H1 (cell line): ENCODE measurements around the gene FAM114A2. TPM values are rescaled to one million over a fixed set of nuclear protein-coding genes. Genes with fewer than 3 reads are reported as not detected.

Source experiments
- CTCF ChIA-PET: fragments of 300-600 bp; sonication (Branson Sonifier 250); formaldehyde crosslinking; loops from one replicate; lab custom pipeline; 2021; ENCODE audit not compliant: partially characterized antibody; lab: Charles Lee
- POLR2A ChIA-PET: fragments of 300-600 bp; sonication (Branson Sonifier 250); formaldehyde crosslinking; loops from one replicate; lab custom pipeline; 2021; ENCODE audit warnings: inconsistent platforms; ENCODE audit not compliant: partially characterized antibody; lab: Charles Lee
- DNase-seq, 2 experiments: peaks; one replicate each; pipeline versions ENCODE4 v3.0.0 to v3.0.0-alpha.2; 2010 to 2022; ENCODE audit warnings: low spot score in 2 of 2, low read depth in 1 of 2, mixed read lengths in 1 of 2
- FAIRE-seq: peaks from 2 replicates; lab custom pipeline; 2011; peaks lifted over from hg19 to GRCh38; lab: Jason Lieb, UNC
- H2AFZ ChIP-seq: 2 replicates; pipeline ENCODE4 v1.8.1; 2012; ENCODE audit warnings: low read length, inconsistent platforms
- H2AK5ac ChIP-seq: 2 replicates; pipeline ENCODE4 v1.6.1; 2013; ENCODE audit warnings: low read depth, low read length
- H2BK120ac ChIP-seq: replicated peaks from 2 replicates; pipeline ENCODE3; 2013; ENCODE audit warnings: low read depth, low read length, inconsistent platforms
- H2BK12ac ChIP-seq: 2 replicates; pipeline ENCODE4 v1.6.1; 2013; ENCODE audit warnings: low read depth, low read length
- H2BK15ac ChIP-seq: 2 replicates; pipeline ENCODE4 v1.6.1; 2013; ENCODE audit warnings: low read length
- H2BK20ac ChIP-seq: 2 replicates; pipeline ENCODE4 v1.6.1; 2013; ENCODE audit warnings: low read length
- H2BK5ac ChIP-seq: 2 replicates; pipeline ENCODE4 v1.6.1; 2013; ENCODE audit warnings: low read depth, low read length
- H3K14ac ChIP-seq: 2 replicates; pipeline ENCODE4 v1.6.1; 2013; ENCODE audit warnings: inconsistent platforms; ENCODE audit not compliant: insufficient read length
- H3K18ac ChIP-seq: 2 replicates; pipeline ENCODE4 v1.6.1; 2013; ENCODE audit warnings: low read length; ENCODE audit errors: extremely low read depth
- H3K23ac ChIP-seq: 2 replicates; pipeline ENCODE4 v1.6.1; 2013; ENCODE audit warnings: inconsistent platforms; ENCODE audit not compliant: insufficient read length
- H3K23me2 ChIP-seq: 2 replicates; pipeline ENCODE4 v1.6.1; 2013; ENCODE audit warnings: low read depth, low read length
- H3K27ac ChIP-seq: 2 replicates; pipeline ENCODE4 v1.6.1; 2011; ENCODE audit warnings: low read depth, low read length, inconsistent platforms
- H3K27me3 ChIP-seq, 4 experiments: replicated peaks in 1 of 4; 1 replicate in 1 of 4; 2 replicates in 3 of 4; pipeline versions ENCODE4 v1.6.1 to v1.8.1; 2011 to 2013; ENCODE audit warnings: low read length in 3 of 4, mild to moderate bottlenecking in 3 of 4, inconsistent platforms in 2 of 4, mixed read lengths in 2 of 4, moderate library complexity in 1 of 4; ENCODE audit not compliant: control insufficient read depth in 3 of 4, insufficient read depth in 3 of 4; ENCODE audit errors: extremely low read depth in 1 of 4
- H3K36me3 ChIP-seq, 4 experiments: 2 replicates each; pipeline versions ENCODE4 v1.6.1 to v1.8.1; 2011 to 2013; ENCODE audit warnings: mild to moderate bottlenecking in 4 of 4, low read length in 3 of 4, moderate library complexity in 2 of 4, control low read depth in 1 of 4, inconsistent platforms in 1 of 4; ENCODE audit not compliant: insufficient read depth in 4 of 4, control insufficient read depth in 2 of 4
- H3K4ac ChIP-seq: replicated peaks from 2 replicates; pipeline ENCODE3; 2013; ENCODE audit warnings: low read length, low read depth, mixed read lengths, inconsistent platforms; ENCODE audit not compliant: insufficient read length
- H3K4me1 ChIP-seq, 4 experiments: replicated peaks in 1 of 4; 1 replicate in 1 of 4; 2 replicates in 3 of 4; pipeline versions ENCODE4 v1.6.1 to v1.8.1; 2011 to 2013; ENCODE audit warnings: low read length in 3 of 4, inconsistent platforms in 2 of 4, mixed read lengths in 1 of 4; ENCODE audit not compliant: insufficient read depth in 4 of 4, control insufficient read depth in 3 of 4
- H3K4me2 ChIP-seq, 2 experiments: 2 replicates each; pipeline versions ENCODE4 v1.6.1 to v1.8.1; 2011 to 2013; ENCODE audit warnings: low read depth in 2 of 2, low read length in 2 of 2, control low read depth in 1 of 2, inconsistent platforms in 1 of 2, mild to moderate bottlenecking in 1 of 2; ENCODE audit not compliant: insufficient read depth in 1 of 2
- H3K4me3 ChIP-seq, 4 experiments: fragments of 200-600, 300-600 bp in 1 of 4; sonication (generic), shearing (Covaris generic), sonication (Bioruptor Twin) in 1 of 4; 2 replicates each; pipeline versions ENCODE4 v1.5.1 to v1.8.1; 2011 to 2016; ENCODE audit warnings: low read length in 4 of 4, low read depth in 3 of 4, control low read depth in 2 of 4, inconsistent platforms in 2 of 4, mild to moderate bottlenecking in 2 of 4, mixed read lengths in 1 of 4, moderate library complexity in 1 of 4; ENCODE audit not compliant: insufficient read depth in 2 of 4; ENCODE audit errors: extremely low read depth in 1 of 4
- H3K56ac ChIP-seq: replicated peaks from 2 replicates; pipeline ENCODE3; 2013; ENCODE audit warnings: low read depth, mild to moderate bottlenecking, mixed read lengths, low read length, inconsistent platforms; ENCODE audit not compliant: insufficient read length
- H3K79me1 ChIP-seq: 2 replicates; pipeline ENCODE4 v1.6.1; 2013; ENCODE audit warnings: low read depth, low read length, control low read depth
- H3K79me2 ChIP-seq, 2 experiments: 2 replicates each; pipeline versions ENCODE4 v1.6.1 to v1.8.1; 2012 to 2013; ENCODE audit warnings: low read length in 2 of 2, mild to moderate bottlenecking in 2 of 2, inconsistent platforms in 1 of 2; ENCODE audit not compliant: insufficient read depth in 2 of 2, control insufficient read depth in 1 of 2
- H3K9ac ChIP-seq, 4 experiments: replicated peaks in 1 of 4; 1 replicate in 1 of 4; 2 replicates in 3 of 4; pipeline versions ENCODE4 v1.6.1 to v1.8.1; 2011 to 2013; ENCODE audit warnings: low read depth in 3 of 4, low read length in 3 of 4, control low read depth in 2 of 4, mild to moderate bottlenecking in 2 of 4, moderate library complexity in 2 of 4, inconsistent platforms in 1 of 4; ENCODE audit errors: extremely low read depth in 1 of 4
- H3K9me3 ChIP-seq, 2 experiments: 2 replicates each; pipeline versions ENCODE4 v1.6.1 to v1.8.1; 2012 to 2013; ENCODE audit warnings: mild to moderate bottlenecking in 2 of 2, moderate library complexity in 2 of 2, control low read depth in 1 of 2, inconsistent platforms in 1 of 2, low read depth in 1 of 2, low read length in 1 of 2, mixed read lengths in 1 of 2; ENCODE audit not compliant: insufficient read depth in 2 of 2
- H4K20me1 ChIP-seq, 2 experiments: replicated peaks in 1 of 2; 2 replicates each; pipeline versions ENCODE3 to v1.8.1; 2011 to 2013; ENCODE audit warnings: inconsistent platforms in 2 of 2, low read length in 2 of 2, mild to moderate bottlenecking in 1 of 2; ENCODE audit not compliant: insufficient read depth in 2 of 2, control insufficient read depth in 1 of 2
- H4K5ac ChIP-seq: 2 replicates; pipeline ENCODE4 v1.6.1; 2013; ENCODE audit warnings: low read length, low read depth, mixed read lengths, inconsistent platforms; ENCODE audit not compliant: insufficient read length
- H4K8ac ChIP-seq: 2 replicates; pipeline ENCODE4 v1.8.0; 2013; ENCODE audit warnings: mild to moderate bottlenecking, moderate library complexity, low read length, inconsistent platforms; ENCODE audit not compliant: insufficient read depth; ENCODE audit errors: extremely low read depth
- H4K91ac ChIP-seq: replicated peaks from 2 replicates; pipeline ENCODE3; 2013; ENCODE audit warnings: low read length, mixed read lengths, inconsistent platforms; ENCODE audit not compliant: insufficient read length
- EGR1 ChIP-seq: IDR thresholded peaks from 2 replicates; pipeline ENCODE4 v1.6.1; 2011; ENCODE audit warnings: low read depth, low read length, borderline replicate concordance
- NANOG ChIP-seq: IDR thresholded peaks from 2 replicates; pipeline ENCODE4 v1.6.1; 2011; ENCODE audit warnings: low read length, low read depth, mild to moderate bottlenecking, inconsistent platforms; ENCODE audit not compliant: insufficient read depth, poor library complexity, severe bottlenecking
- POU5F1 ChIP-seq: IDR thresholded peaks from 2 replicates; pipeline ENCODE4 v1.6.1; 2011; ENCODE audit warnings: low read depth, mild to moderate bottlenecking, low read length, moderate library complexity
- WGBS, 2 experiments: shearing (Covaris generic) in 1 of 2; methylation state at CpG; one replicate each; pipeline versions ENCODE4 v1.1.6 to v1.1.7; 2013 to 2015; ENCODE audit warnings: low lambda C conversion rate in 2 of 2, mixed read lengths in 2 of 2, inconsistent platforms in 1 of 2, low coverage in 1 of 2, missing lambda C conversion rate in 1 of 2; ENCODE audit not compliant: insufficient replicate concordance in 2 of 2, insufficient coverage in 1 of 2, insufficient read length in 1 of 2; ENCODE audit errors: extremely low coverage in 1 of 2, missing lambda C conversion rate in 1 of 2; 5-methylcytosine and 5-hydroxymethylcytosine counted together
- polyA plus RNA-seq, 7 experiments: library from polyadenylated mRNA; depleted of rRNA in 3 of 7; stranded (reverse) in 5 of 7; unstranded in 2 of 7; fragments of >200 nt in 5 of 7; fragments of 200-250 nt in 2 of 7; gene quantifications; 1 replicate in 5 of 7; 2 replicates in 1 of 7; 4 replicates in 1 of 7; pipeline versions ENCODE4 v1.2.1 to v1.2.3, GENCODE V29; 2011 to 2013; ENCODE audit warnings: missing spikeins in 2 of 7, mixed read lengths in 2 of 7
- total RNA-seq: library from RNA; stranded (reverse); fragmentation: NEBNext Ultra II Directional; extraction: Animal tissue kit (Norgen Biotek cat#: 25700); gene quantifications from 2 replicates; pipeline ENCODE4 v1.2.1, GENCODE V29; 2021
- TF ChIP-seq, protein P1 (sequence below), 3 experiments: IDR thresholded peaks; 1 replicate in 2 of 3; 2 replicates in 1 of 3; pipeline versions ENCODE4 v1.5.1 to v1.6.1; 2011; ENCODE audit warnings: low read length in 3 of 3, mild to moderate bottlenecking in 3 of 3, inconsistent platforms in 2 of 3, low read depth in 1 of 3, moderate library complexity in 1 of 3; ENCODE audit not compliant: insufficient read depth in 1 of 3; ENCODE audit errors: control extremely low read depth in 1 of 3

Gene FAM114A2
- total and polyA plus RNA-seq, 2 of the 8 experiments (the other 6 are each of a cell fraction or from before 2014, with no cell fraction given) = 3.8 to 9.2 TPM

DNA sequence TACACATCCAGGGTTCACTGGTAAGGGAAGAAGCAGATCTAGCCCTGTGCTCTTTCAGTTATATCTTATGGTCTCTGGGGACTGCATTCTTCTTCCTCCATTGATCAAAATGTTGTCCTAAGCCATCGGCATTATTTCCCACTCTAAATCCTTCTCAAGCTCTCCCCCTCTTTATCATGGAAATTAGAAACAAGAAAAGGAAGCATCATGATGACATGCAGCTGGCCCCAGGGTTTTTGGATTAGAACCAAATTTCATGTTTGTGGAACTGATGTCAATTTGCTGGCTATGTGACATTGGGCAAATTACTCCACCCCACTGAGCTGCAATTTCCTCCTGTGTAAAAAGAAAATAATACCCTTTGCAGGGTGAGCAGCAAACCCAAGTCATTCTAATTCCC lies 39.6 kb upstream of the FAM114A2 start:
- Histone ChIP-seq H4K91ac (no peak overlapping the region), H3K23ac (no peak overlapping the region), H3K27ac (no peak overlapping the region), H2AFZ (no peak overlapping the region), H4K5ac (no peak overlapping the region), H2BK120ac (no peak overlapping the region), H4K20me1 (no peaks in the 10 kb centered on the region)
- 76% methylated on average over 1 of the region's 1 CpG; no CpG with 5 or more reads in 1 of the 2 experiments for WGBS, 2 experiments
- TF ChIP-seq POU5F1 (0 out of 2 replicates have a peak, but pooled peaks have one; percentile 10), NANOG (no peak), EGR1 (no peak)
- TF ChIP-seq, protein P1, sequence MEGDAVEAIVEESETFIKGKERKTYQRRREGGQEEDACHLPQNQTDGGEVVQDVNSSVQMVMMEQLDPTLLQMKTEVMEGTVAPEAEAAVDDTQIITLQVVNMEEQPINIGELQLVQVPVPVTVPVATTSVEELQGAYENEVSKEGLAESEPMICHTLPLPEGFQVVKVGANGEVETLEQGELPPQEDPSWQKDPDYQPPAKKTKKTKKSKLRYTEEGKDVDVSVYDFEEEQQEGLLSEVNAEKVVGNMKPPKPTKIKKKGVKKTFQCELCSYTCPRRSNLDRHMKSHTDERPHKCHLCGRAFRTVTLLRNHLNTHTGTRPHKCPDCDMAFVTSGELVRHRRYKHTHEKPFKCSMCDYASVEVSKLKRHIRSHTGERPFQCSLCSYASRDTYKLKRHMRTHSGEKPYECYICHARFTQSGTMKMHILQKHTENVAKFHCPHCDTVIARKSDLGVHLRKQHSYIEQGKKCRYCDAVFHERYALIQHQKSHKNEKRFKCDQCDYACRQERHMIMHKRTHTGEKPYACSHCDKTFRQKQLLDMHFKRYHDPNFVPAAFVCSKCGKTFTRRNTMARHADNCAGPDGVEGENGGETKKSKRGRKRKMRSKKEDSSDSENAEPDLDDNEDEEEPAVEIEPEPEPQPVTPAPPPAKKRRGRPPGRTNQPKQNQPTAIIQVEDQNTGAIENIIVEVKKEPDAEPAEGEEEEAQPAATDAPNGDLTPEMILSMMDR (IDR thresholded peaks at IDR 0.05; ENCODE audit: control extremely low read depth in 1 of 3, insufficient read depth in 1 of 3, low read depth in 1 of 3, low read length in 3 of 3) = no peak
- TF ChIP-seq, all 59 proteins: peak for 1
- no peak overlapping the region for H3K18ac ChIP-seq
- H3K9me3 ChIP-seq = no peaks in the 10 kb centered on the region
- no peak overlapping the region for H2BK20ac ChIP-seq
- H3K56ac ChIP-seq = no peak overlapping the region
- no peaks in the 10 kb centered on the region for H3K36me3 ChIP-seq
- DNase-seq = no peak
- H3K79me2 ChIP-seq = no peaks in the 10 kb centered on the region
- H4K8ac ChIP-seq = no peak overlapping the region
- no peak overlapping the region for H2BK15ac ChIP-seq
- no peak overlapping the region for H2BK5ac ChIP-seq
- H3K23me2 ChIP-seq = no peaks in the 10 kb centered on the region; the same call in 1 of the 2 replicates
- peaks cover 0 to 17% (median 5%) of the 10 kb centered on the region in 4 experiments; a peak in 2 of 7 replicates for H3K4me1 ChIP-seq
- no peaks in the 10 kb centered on the region for H3K27me3 ChIP-seq
- ChIA-PET CTCF (interaction anchor here (0.6 to 7.2 kb wide), 7 partner anchors 13 to 317 kb away, joined by 3 to 211 read pairs (median 3); no protein-coding TSS in a partner anchor), POLR2A (no interaction called here)
- no peak overlapping the region for H3K14ac ChIP-seq
- H3K4me3 ChIP-seq = no peak overlapping the region
- no peak overlapping the region for H3K9ac ChIP-seq
- H2AK5ac ChIP-seq = no peak overlapping the region
- H3K79me1 ChIP-seq = no peaks in the 10 kb centered on the region
- no peak overlapping the region for H3K4ac ChIP-seq
- no peak overlapping the region for H2BK12ac ChIP-seq
- FAIRE-seq = peak; percentile 75
- no peak overlapping the region for H3K4me2 ChIP-seq
